Glomerular visceral epithelial cell (primary cell): ENCODE results near the gene MTHFD1L.
A peak's percentile ranks its signal among the peaks of the same experiment; 100 is the strongest.

Experiments
- DNase-seq: peaks from one replicate; pipeline ENCODE4 v3.0.0-alpha.2; 2016; ENCODE audit errors: extremely low spot score

Gene MTHFD1L

GRCh38 chr6:150934380-150934779 is 68.9 kb downstream of the MTHFD1L start:
- peak; percentile 69 for DNase-seq

- DNase-seq: no peak
These were observed 70.6 kb downstream of the MTHFD1L start for GRCh38 chr6:150936021-150936555.

DNA sequence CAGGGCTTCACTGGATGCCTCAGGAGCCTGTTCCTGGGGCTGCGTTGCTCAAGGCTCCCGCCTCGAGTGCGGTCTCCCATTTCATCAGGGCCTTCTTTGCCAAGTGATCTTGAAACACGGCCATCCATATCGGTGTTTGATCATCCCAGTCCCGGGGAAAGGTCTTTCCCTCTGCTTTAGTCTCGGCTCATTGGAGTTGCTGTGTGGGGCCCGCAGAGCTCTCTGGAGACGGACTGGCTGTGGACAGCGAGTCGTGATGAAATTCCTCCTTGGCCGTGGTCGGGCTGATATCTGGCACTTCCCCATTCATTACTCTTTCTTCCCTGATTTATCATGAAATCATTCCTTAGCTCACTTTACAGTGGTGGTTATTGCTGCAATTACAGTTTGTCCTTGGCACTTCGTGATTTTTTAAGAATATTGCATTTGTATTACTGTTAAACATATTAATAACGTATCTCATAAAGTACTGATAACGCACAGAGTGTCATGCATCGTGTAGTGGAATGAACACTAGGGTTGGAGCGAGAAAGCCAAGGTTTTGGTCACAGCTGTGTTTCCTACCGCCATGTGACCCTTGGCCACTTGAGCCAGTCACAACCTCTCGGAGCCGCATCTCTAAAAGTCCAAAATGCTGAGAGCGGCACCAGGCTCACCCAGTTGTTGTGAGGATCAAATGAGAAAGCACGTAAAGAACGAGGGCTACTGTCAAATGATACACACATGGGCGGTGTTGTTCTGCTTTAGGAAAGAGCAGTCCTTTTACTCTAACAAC is 71.8 kb downstream of the MTHFD1L start:
- DNase-seq: peak; percentile 7

DNA sequence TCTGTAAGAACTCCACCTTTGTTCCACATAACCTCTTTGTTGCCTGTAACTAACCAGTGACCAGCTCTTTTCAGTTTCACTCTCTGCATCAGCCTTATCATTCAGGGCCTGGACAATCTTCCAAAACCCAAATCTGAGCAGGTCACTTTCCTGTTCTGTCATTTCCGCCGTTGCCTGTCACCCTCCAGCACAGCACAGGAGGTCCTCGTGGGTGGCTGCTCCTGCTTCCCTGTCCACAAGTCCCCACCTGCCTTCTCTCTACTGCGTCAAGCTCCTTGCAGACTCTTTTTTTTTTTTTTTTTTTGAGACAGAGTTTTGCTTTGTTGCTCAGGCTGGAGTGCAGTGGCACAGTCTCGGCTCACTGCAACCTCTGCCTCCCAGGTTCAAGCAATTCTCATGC is 73.9 kb downstream of the MTHFD1L start:
- DNase-seq: no peak

GRCh38 chr6:150940941-150941340 is 75.4 kb downstream of the MTHFD1L start:
- DNase-seq: no peak

DNA sequence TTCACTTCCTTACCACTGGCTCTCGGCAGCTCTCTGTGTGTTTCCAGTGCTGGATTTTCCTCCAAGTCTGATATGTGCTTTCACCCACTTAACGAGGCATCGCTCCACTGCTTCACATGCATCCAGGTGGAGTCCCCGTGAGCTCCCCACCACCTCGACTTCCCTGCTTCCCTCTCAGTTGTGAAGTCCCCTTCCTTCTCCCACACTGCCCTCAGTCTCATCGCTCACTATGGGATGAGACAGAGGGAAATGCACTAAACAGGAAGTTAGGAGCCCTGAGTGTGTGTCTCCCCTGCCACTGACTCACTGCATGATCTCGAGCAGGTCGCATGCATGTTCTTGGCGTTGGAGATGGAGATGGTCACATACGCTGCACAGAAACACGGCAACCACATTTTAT is 84.0 kb downstream of the MTHFD1L start:
- DNase-seq: no peak

DNA sequence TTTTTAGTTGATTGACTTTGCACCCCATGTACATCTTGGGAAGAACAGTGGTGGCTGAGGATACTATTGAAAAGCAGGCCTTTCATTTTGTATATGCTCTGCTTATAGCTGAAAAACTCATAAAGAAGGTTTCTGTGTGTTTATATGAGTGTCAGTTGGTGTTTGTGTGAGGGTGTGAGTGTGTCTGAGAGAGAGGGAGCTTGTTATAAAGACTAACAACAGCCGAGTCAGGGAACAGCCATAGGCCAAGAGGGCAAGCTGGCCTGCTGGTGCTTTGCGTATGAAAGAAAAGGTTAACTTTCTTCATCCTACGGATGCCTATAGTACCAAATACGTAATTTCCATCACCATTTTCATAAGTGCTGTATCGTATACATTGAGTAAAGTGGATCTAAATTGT is 88.3 kb downstream of the MTHFD1L start:
- no peak for DNase-seq

GRCh38 chr6:150959166-150959565 is 93.7 kb downstream of the MTHFD1L start:
- no peak for DNase-seq

DNA sequence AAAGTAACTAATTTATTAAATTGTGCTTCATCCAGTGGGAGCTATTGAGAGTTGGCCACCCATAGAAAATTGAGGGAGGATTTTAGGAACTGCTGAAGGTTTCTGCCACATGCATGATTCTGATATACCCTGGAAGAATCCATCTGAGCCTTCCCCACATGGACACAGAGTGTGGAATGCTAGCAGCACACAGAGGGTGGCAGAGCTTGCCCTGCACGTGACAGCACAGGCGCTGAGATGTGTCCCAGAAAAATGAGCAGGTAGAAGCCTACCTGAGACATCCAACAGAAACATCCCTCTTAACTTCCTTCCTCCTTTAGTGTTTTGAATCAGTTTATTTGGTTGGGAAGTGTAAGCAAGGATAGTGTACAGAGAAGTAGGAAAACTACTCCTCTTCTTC is 96.9 kb downstream of the MTHFD1L start:
- no peak for DNase-seq

- DNase-seq: no peak
These were observed 99.3 kb downstream of the MTHFD1L start for GRCh38 chr6:150964765-150965164.

- DNase-seq: no peak
These were observed 101.3 kb downstream of the MTHFD1L start for GRCh38 chr6:150966786-150967185.

- no peak for DNase-seq
These were observed 101.9 kb downstream of the MTHFD1L start for GRCh38 chr6:150967381-150967780.

DNA sequence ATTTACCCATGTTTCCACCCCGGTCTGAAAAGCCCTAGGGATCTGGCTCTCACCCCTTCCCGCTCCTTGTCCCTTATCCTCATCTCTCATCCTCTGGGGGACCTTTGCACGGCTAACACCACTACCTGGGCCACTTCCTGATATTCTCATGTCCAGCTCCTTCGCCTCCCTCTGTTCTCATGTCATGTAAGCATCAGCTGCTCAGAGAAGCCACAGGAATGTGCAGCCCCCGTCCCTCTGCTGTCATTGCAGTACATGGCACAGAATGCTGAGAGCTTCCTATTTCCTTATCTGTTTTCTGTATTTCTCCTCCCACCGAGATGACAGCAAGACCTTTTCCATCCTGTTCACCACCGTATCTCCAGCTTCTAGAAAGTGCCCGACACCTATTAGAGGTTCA is 102.4 kb downstream of the MTHFD1L start:
- no peak for DNase-seq

DNA sequence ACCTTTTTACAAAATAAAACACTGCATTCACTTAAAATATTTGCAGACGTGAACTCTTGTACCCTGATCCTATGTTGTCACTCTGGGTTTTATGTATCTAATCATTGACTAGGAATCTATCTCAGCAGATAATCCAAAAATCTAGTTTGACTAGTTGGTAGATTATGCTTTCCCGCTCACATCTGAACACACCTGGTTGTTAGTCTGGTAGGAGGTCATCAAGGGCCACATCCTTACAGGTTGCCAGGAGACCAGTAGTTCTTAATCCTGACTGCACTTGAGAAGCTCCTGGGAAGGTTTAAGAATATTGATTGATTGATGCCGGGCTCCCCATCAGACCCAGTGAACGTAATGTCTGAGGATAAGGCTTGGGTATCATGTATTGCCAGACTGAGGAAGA is 104.4 kb downstream of the MTHFD1L start:
- DNase-seq: no peak

GRCh38 chr6:150971219-150971618 is 105.7 kb downstream of the MTHFD1L start:
- no peak for DNase-seq

DNA sequence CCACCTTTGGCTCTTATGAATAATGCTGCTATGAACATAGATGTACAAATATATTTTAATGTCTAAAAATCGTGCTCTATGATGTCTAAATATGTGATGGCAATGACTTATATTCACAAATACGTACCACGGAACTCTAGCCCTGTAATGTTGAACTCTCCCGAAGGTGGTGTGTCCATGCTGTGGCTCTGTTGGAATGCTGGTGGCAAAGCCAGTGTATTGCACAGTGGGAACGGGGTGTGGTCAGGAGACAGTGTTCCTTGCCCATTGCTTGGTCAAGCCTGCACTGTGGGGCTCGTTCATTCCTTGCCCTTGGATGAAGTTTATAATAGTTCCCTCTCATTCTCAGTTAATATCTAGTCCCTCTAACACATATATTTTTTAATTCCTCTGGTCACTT is 109.6 kb downstream of the MTHFD1L start:
- DNase-seq: no peak

DNA sequence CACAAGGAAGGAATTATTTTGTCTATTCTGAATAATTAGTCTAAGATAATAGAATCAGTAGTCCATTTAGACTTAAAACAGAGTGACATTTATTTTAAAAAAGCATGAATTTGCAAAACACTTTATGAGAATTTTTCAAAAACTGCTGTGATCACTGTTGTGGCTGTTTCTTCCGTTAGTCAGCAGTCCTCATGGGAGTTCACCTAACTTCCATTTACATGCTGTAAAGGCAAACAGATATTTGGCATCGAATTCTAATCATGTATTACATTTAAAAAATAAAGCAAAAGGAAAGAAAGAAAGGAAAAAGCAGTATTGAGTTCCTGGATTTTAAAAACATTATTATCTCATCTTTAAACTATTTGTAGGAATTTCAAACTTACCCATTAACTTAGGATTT is 111.8 kb downstream of the MTHFD1L start:
- no peak for DNase-seq

DNA sequence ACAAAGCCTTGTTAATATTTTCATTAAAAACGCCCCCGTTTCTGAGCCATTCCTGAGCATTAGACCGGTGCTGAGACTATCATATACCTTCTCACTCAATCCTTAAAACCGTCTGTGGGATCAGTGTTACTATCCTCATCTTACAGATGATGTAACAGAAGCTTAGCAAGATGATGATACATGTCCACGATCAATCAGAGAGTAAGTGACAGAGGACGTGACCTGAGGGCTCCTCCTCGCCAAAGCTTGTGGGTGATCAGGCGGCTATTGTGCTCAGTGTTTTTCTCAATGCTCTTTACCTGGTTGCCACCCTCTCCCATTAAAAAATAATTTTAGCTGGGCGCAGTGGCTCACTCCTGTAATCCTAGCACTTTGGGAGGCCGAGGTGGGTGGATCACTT is 113.1 kb downstream of the MTHFD1L start:
- no peak for DNase-seq

- DNase-seq: no peak
These were observed 114.4 kb downstream of the MTHFD1L start for GRCh38 chr6:150979826-150980350.

- no peak for DNase-seq
These were observed 115.6 kb downstream of the MTHFD1L start for GRCh38 chr6:150981095-150981494.

GRCh38 chr6:150981669-150982068 is 116.2 kb downstream of the MTHFD1L start:
- DNase-seq: no peak

- DNase-seq: no peak
These were observed 121.9 kb downstream of the MTHFD1L start for GRCh38 chr6:150987371-150987828.

- DNase-seq: no peak
These were observed 122.5 kb downstream of the MTHFD1L start for GRCh38 chr6:150987855-150988464.
